H7 (cell line): ENCODE data around the gene PHLPP1. TPM values are rescaled to one million over a fixed set of nuclear protein-coding genes. Genes with fewer than 3 reads are reported as not detected.

Experiments
- DNase-seq: peaks from one replicate; pipeline ENCODE4 v3.0.0; 2012
- H3K27me3 ChIP-seq: 2 replicates; pipeline ENCODE4 v1.6.0; 2011; ENCODE audit warnings: mild to moderate bottlenecking, low read length; ENCODE audit not compliant: control insufficient read depth, insufficient read depth
- H3K36me3 ChIP-seq: replicated peaks from 2 replicates; pipeline ENCODE4 v1.5.1; 2011; ENCODE audit warnings: low read length; ENCODE audit not compliant: control insufficient read depth, insufficient read depth
- H3K4me3 ChIP-seq: 2 replicates; pipeline ENCODE4 v1.5.1; 2011; ENCODE audit warnings: low read depth, mild to moderate bottlenecking, control low read depth, low read length, moderate library complexity; ENCODE audit not compliant: insufficient read depth
- total RNA-seq: library from RNA; depleted of rRNA; stranded (reverse); fragments of >200 nt; shearing (Covaris generic); gene quantifications from 2 replicates; pipeline ENCODE4 v1.2.3, GENCODE V29; 2014; rRNA removed

Gene PHLPP1
- total RNA-seq, 1 experiment from 2014 or later = 23.0 TPM

DNA sequence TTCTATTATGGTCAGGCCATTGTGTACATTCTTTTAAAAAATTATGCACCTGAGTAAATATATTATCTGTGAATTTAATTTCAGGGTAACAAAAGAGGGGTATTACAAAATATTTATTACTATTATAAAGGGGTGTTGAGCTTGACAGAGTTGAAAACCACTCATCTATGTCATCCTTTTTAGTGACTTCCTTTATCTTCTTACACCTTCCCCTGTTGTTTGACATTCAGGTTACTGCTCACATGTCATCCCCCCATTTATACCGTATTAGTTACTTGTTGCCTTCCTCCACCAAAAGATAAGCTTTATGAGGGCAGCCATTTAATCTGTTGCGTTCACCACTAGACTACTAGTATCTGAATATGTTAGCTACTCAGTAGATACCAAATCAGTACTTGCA, 313.0 kb downstream of the PHLPP1 start:
- Histone ChIP-seq H3K36me3 (no peaks in the 10 kb centered on the region), H3K4me3 (no peak overlapping the region), H3K27me3 (no peaks in the 10 kb centered on the region)
- no peak for DNase-seq

Other genes starting within 250 kb of the PHLPP1 start
- 7.8 and 10.5 TPM in 2 replicates for gene ZCCHC2, start 192.5 kb upstream of the PHLPP1 start, total RNA-seq